NOMO-1 (cell line): ENCODE data around the gene ACBD5.
"Not testable (repeated sequence)": the region's sequence is repeated elsewhere in the genome, so short reads cannot be mapped to it uniquely, and the experiment has no call there.

ENCODE experiments used
- DNase-seq, 2 experiments: peaks; one replicate each; lab custom pipeline; 2025; ENCODE audit not compliant: unreplicated experiment in 2 of 2; lab: John Stamatoyannopoulos, UW

Gene ACBD5

GRCh38 chr10:27240212-27241009, at the start of gene ACBD5:
Gene ACBD5 (minus strand): TSS chr10:27240797. CDS start chr10:27240688, 109 bp downstream.
- DNase-seq: peak; percentile 87 to 89

GRCh38 chr10:27285093-27285492, 44.5 kb upstream of the ACBD5 start:
- DNase-seq: no peak

GRCh38 chr10:27276581-27276980, 36.0 kb upstream of the ACBD5 start:
- DNase-seq: no peak

GRCh38 chr10:27266025-27266424, 25.4 kb upstream of the ACBD5 start:
- not testable (repeated sequence) for DNase-seq

GRCh38 chr10:27262788-27263187, 22.2 kb upstream of the ACBD5 start:
- not testable (repeated sequence) for DNase-seq

GRCh38 chr10:27258838-27259812, 18.5 kb upstream of the ACBD5 start:
- no peak for DNase-seq

- peak in 1 of 2 experiments; percentile 14 for DNase-seq
Observed at GRCh38 chr10:27258492-27258837, 17.9 kb upstream of the ACBD5 start.

GRCh38 chr10:27256299-27257189, 15.9 kb upstream of the ACBD5 start:
- DNase-seq: no peak

GRCh38 chr10:27253576-27253975, 13.0 kb upstream of the ACBD5 start:
- no peak for DNase-seq

GRCh38 chr10:27252267-27253000, 11.8 kb upstream of the ACBD5 start:
- DNase-seq: peak; percentile 50 to 87

GRCh38 chr10:27251554-27251953, 11.0 kb upstream of the ACBD5 start:
- no peak for DNase-seq

GRCh38 chr10:27248215-27248614, 7.6 kb upstream of the ACBD5 start:
- DNase-seq: no peak

- DNase-seq: no peak
Observed at GRCh38 chr10:27247441-27247840, 6.8 kb upstream of the ACBD5 start.

- DNase-seq: no peak
Observed at GRCh38 chr10:27247006-27247405, 6.4 kb upstream of the ACBD5 start.

- DNase-seq: no peak
Observed at GRCh38 chr10:27245836-27246235, 5.2 kb upstream of the ACBD5 start.

- DNase-seq: no peak
Observed at GRCh38 chr10:27244976-27245375, 4.4 kb upstream of the ACBD5 start.

- peak; percentile 44 to 67 for DNase-seq
Observed at GRCh38 chr10:27242951-27243551, 2.5 kb upstream of the ACBD5 start.

GRCh38 chr10:27242473-27242950, 1.9 kb upstream of the ACBD5 start:
- no peak for DNase-seq
